GM08714 (cell line): ENCODE results near the gene PLCXD3.

Experiments used
- H3K4me3 ChIP-seq: fragments of 200-500 bp; sonication (Bioruptor generic); 2 replicates; pipeline ENCODE4 v1.5.1; 2014; ENCODE audit warnings: mild to moderate bottlenecking, low read length, inconsistent platforms
- ZNF274 ChIP-seq: IDR thresholded peaks from 2 replicates; pipeline ENCODE4 v1.6.1; 2012; ENCODE audit warnings: mild to moderate bottlenecking, low read depth, low read length

PLCXD3 gene

DNA sequence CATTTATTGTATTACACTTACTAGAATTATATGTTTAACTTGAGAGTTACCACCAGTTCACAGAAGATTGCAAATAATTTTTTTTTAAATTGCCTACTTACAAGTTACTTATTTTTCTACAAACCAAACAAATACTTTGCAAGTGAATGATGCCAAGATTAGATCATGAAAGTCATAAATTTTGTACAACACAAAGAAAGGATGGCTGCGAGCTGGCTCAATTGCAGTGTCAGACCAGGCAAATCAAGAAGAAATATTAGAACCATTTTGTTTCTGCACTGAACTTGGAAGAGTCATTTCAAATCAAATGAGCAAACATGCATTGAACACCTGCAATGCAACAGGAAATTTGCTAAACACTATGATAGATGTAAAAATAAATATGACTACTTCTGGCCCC lies 97.3 kb downstream of the PLCXD3 start:
- TF ChIP-seq ZNF274 = no peak
- H3K4me3 ChIP-seq = no peak overlapping the region

DNA sequence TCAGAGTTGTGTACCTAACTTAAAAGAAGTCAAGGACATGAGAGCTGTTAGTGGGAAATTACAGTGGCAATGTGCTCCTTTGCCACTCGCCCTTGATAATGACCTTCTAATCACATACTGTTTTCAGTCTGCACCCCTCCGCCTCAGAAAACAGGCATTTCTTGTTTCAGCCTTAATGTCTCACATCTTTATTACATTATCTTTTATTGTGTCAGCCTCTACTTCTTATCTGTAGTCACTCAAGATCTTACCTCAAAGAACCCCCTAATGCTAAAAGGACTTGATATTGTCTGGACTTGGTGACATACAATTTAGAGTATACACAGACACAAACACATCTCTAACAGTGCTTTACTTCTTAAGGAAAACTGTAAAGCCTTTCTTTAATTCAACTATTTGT lies 97.9 kb downstream of the PLCXD3 start:
- H3K4me3 ChIP-seq = no peak overlapping the region
- no peak for TF ChIP-seq ZNF274

DNA sequence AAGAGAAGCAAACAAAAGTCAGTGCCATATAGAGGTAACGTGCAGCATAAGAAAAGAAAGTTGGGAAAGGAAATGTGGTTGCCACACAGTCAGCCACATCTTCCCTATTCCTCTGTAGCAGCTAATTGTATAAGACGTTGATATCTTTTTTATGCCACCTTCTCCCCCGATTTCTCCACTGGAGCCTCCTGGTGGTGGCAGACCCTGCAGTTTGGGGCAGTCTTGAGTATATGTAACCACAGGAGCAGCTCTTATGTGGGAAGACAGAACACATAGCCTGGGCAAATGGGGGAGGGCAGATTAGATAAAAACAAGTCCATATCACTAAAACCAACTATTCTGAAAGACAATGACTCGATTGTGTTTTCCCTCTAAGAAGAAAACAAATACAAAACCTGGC lies 99.7 kb downstream of the PLCXD3 start:
- H3K4me3 ChIP-seq = no peak overlapping the region
- TF ChIP-seq ZNF274 = no peak

DNA sequence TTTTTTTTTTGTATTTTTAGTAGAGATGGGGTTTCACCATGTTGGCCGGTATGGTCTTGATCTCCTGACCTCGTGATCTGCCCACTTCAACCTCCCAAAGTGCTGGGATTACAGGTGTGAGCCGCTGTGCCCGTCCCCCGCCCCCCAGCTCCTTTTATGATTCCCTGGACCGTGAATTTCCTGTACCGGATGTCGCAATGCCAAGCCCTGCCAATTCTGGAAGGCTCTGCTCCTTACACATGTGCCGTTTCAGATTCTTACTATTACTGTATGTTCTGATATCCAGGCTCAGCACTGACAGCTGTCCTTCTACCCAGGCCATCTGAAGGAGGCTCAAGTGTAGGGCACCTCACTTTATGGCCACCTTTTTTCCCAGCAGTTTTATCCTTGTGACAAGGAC lies 100.1 kb downstream of the PLCXD3 start:
- no peak for TF ChIP-seq ZNF274
- no peak overlapping the region for H3K4me3 ChIP-seq

DNA sequence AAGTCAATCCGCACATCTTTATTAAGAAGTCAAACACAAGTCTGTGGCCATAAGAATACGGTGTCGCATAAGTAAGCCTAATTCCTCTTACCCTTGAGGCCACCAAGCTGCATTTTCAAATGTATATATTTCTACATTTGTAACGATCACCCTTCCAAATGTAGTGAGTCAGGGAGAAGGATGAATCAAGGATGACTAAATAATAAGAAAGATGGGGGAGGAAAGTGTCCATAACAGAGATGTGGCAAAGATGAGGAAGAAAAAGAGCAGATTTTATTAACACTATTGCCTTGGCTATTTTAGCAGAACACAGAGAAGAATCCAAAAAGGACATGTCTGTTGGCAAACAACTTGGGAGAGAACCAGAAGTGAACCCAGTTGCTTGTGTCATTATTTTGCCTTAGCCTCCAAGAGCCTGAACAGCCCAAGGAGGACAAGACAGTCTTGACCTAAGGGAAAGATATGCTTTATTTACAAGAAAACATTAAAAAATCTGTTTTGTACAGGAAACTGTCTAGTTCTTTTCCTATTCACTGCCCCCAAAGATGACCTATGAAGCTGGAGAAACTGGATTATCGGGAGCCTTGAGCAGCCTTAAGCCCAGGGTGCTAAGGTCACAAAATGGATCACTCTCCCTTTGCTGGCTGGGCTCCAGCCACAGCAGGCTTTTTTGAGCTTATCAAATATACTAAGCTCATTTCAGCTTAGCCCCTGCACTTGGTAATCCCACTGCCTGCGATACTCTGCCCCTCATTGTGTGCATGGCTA lies 101.5 kb downstream of the PLCXD3 start:
- no peak for TF ChIP-seq ZNF274
- H3K4me3 ChIP-seq = no peak overlapping the region

DNA sequence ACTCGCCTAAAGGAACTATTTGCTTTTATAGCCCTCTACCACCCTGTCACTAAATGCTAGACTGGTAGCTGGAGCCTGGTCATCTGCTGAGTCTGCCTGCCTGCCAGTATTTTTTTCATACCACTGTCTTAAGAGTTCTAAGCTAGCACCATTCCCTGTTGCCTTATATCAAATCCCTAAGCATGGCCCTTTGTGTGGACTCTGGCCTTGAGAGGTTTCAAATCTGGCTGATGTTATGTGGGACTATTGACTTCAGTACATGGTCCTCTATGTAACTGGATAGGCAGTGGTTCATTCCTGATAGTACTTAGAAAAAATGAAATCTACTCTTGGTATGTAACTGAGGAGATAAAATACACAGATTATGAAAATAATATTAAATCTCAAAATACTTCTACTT lies 103.5 kb downstream of the PLCXD3 start:
- H3K4me3 ChIP-seq = no peak overlapping the region
- TF ChIP-seq ZNF274 = no peak

DNA sequence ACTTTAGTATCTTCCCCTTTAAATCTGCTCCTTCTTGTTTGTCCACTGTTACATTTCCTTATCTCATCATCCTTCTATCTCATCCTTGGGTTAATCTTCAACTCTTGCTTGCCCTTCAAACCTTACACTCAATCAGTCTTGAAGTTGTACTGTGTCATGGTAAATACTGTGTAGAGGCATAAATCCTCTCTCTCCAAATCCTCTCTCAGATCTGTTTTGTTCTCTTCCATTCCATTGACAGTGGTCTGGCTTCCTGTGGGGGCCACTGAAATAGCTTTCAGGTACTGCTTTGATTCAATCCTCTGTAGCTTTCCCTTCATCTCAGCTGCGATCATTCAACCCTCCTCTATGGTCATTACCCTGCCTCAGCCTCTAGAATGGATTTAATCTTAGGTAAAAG lies 104.0 kb downstream of the PLCXD3 start:
- H3K4me3 ChIP-seq = no peak overlapping the region
- TF ChIP-seq ZNF274 = no peak

DNA sequence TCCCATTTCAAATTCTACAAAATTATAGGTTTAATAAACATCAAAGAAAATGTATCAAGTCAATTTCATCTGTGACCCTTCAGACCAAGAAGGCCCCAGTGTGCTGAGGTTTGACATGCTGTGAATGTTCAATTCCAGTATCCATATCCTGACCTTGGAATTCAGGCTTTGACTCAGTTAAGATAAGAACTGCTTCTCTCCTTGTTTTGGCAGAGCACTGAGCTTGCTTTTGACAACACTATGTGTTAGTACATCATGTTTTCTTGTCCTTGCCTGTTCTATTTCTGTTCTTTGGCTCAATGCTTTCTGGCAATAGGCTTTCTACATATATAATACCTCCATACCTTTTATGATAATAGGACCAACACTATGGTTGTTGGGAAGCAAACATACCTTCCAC lies 105.6 kb downstream of the PLCXD3 start:
- TF ChIP-seq ZNF274 = no peak
- no peak overlapping the region for H3K4me3 ChIP-seq

DNA sequence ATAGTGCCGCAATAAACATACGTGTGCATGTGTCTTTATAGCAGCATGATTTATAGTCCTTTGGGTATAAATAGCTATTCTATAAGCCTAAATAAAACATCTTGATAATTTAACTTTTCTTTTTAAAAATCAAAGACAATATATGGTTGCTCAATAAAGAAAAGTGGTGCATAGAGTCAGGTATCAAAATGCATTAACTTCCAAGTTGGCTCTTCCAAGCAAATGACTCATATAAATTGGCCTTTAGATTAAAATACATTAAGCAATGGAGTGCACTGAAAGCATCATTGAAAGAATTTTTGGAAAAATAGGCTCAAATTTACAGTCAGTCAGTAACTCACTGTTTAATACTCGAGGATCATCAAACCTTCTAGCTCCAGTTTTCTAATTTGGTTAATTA lies 106.6 kb downstream of the PLCXD3 start:
- no peak overlapping the region for H3K4me3 ChIP-seq
- TF ChIP-seq ZNF274 = no peak

DNA sequence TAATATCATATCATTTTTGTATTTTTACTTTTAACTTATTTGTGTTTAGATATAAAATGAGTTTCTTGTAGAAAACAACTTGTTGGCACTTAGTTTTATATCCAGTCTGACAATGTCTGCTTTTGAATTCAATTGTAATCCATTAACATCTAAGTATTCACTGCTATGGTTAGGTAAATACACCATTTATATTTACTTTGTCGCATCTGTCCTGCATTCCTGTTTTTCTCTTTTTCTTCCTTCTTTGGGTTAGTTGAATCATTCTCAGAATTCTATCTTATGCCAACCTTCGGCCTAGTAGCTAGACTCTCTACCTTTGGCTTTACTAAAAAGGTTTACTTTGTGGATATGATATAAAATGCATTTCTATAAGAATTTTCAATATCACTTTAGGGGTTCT lies 107.6 kb downstream of the PLCXD3 start:
- no peak for TF ChIP-seq ZNF274
- H3K4me3 ChIP-seq = no peak overlapping the region

DNA sequence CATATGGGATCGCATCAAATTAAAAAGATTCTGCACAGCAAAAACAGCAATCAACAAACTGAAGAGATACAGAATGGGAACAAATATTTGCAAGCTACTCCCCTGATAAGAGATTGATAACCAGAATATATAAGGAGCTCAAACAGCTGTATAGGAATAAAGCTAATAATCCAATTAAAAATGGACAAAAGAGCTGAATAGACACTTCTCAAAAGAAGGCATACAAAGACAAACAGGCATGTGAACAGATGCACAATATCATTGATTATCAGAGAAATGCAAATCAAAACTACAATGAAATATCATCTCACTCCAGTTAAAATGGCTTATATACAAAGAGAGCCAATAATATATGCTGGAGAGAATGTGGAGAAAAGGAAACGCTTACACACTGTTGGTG lies 110.6 kb downstream of the PLCXD3 start:
- no peak for TF ChIP-seq ZNF274
- H3K4me3 ChIP-seq = no peak overlapping the region

DNA sequence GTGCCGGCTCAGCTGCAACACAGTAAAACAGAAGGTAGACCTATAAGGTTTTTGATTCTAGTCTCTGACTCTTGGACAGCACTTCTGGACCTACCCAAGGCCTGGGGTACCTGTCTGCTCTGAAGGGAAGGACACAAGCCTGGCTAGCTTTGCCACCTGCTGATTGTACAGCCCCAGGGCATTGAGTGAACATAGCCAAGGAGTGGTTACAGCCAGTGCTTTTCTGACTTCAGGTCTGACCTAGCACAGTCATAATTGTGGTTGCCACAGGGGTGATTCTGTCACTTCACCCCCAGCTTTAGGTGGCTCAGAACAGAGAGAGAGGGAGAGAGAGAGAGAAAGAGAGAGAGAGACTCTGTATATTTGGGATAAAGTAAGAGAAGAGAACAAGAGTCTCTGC lies 118.4 kb downstream of the PLCXD3 start:
- H3K4me3 ChIP-seq = no peak overlapping the region
- no peak for TF ChIP-seq ZNF274

DNA sequence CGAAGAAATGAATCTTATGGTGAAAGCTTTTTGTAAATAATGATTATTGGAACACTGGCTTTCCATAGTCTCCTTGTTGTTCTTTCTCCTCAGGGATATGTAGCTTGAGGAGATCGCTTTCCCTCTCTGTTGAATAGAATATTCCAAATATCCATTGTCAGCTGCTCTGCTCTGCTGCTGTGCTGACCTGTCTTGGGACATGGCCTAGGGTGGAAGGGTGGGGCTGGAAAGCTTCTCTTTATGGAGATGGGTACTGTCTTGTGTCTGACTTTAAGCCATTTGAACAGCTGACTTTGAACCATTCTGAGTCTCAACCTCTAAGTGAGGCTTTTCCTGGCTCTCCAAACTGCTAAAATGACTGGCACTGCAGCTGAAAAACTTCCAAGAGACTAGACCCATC lies 135.8 kb downstream of the PLCXD3 start:
- no peak for TF ChIP-seq ZNF274
- no peak overlapping the region for H3K4me3 ChIP-seq

DNA sequence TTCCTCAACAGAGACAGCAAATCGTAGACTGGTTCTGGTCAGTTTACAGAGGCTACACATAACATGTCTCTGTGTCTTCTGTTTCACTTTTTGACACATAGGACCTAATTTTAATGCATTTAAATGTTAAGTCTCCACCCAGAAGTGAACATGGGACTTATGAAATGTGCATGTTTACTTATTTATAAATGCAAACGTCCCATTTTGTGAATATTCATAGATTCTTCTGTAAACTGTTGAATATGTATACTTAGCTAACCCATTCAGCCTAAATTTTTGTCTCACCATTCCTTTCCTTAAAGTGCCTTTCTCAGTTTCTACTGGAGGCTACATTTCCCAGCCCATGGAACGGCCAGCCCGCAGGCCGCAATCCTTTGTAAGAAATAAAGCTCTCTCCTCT lies 137.2 kb downstream of the PLCXD3 start:
- no peak overlapping the region for H3K4me3 ChIP-seq
- no peak for TF ChIP-seq ZNF274

DNA sequence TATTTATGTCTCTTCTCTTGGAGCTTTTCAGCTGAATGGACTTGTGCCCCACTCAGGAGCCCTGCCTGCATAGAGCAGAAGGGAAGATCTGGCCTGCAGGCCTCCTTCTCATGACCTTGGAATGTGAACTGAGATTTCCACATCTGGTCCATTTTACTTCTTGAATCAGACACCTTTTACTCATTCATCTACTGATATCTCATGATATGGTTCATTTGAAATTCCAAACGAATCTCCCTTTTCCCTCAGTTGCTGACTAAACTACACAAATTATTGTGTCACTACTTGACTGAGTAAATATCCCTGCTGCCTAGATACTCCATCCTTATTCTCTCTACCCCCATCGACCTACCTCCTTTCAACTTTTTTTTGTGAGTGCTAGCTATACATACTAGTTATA lies 138.7 kb downstream of the PLCXD3 start:
- no peak for TF ChIP-seq ZNF274
- no peak overlapping the region for H3K4me3 ChIP-seq

DNA sequence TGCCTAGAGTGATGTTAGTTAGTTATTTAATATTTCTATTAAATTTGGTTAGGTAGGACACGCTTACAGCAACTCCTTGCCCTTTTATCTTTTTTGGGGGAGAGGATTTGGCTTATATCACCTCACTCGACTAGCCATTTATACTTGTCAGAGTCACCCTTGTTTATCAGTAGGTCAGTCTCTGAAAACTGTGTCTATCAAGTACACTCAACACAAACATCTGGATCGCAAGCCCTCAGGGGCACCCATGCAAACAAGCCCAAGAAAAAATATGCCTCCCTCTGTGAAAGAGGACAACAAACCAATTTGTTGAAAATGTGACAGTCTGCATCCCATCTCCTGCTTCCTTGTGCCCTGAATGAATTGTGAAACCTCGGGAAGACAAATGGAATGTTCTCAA lies 139.9 kb downstream of the PLCXD3 start:
- H3K4me3 ChIP-seq = no peak overlapping the region
- no peak for TF ChIP-seq ZNF274
